Middle frontal gyrus (tissue), 1 donor: Measurements from ENCODE around the gene CLEC16A.

Experiments used
- DNase-seq: peaks from one replicate; pipeline ENCODE4 v3.0.0-alpha.2; 2015; ENCODE audit warnings: low spot score; ENCODE audit errors: extremely low spot score

The CLEC16A gene

GRCh38 chr16:11149011-11149616 lies 204.8 kb downstream of the CLEC16A start:
- DNase-seq, result no peak

DNA sequence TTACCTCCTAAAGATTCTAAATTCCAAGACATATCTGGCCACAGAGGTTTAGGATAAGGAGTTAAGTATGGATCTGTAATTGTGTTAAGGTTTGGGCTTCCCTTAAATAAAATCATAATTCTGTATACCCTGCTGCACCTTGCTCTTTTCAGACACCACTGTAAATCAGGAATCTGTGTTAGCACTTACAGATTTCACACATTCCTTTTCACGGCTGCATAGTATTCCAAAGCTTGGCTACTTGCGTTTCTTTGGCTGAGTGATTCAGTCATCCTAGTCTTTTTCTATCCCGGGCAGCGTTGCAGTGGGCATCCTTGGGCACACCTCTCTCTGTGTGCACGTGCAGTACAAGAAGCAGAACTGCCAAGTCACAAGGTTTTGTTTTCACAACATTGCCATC lies 205.8 kb downstream of the CLEC16A start:
- no peak for DNase-seq

GRCh38 chr16:11151156-11151884 lies 207.0 kb downstream of the CLEC16A start:
- no peak for DNase-seq

DNA sequence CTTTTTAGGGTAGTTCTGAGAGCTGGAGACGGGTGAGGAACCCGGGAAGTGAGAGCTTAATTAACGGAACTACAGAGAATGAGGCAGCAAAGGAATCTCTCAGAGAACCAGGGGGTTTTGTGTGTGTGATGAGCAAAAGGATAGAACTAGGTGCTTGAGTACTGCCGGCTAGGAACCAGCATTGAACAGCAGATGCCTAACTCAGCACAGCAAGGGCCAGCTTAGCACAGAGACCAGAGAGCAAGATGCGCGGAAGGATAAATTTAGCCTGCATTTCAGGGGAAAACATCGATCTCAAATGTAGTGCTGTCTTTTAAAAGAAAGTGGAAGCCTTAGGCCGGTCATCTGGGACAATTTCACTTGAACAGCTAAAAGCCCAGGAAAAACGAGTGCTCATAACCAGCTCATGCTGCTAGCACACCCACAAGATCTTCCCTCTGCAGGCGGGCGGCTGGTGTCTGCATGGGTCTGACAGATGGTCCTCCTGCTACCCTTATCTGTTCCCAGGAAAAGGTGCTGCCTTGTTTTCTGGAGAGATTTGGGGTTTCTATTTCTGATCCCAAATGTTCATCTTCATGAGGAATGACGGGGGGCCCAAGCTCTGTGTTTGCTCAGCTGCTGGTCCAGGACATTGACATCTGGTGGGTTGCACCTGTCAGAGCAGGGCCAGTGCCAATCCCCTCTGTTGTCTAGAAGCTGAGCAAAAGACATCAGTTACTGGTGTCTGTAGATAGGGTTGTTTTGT lies 207.7 kb downstream of the CLEC16A start:
- peak; percentile 24 for DNase-seq

GRCh38 chr16:11152677-11153331 lies 208.4 kb downstream of the CLEC16A start:
- DNase-seq, result no peak

- DNase-seq, result no peak
Measured at GRCh38 chr16:11155284-11155806, 211.0 kb downstream of the CLEC16A start.

GRCh38 chr16:11156401-11156800 lies 212.0 kb downstream of the CLEC16A start:
- no peak for DNase-seq

- no peak for DNase-seq
Measured at GRCh38 chr16:11157143-11157542, 212.8 kb downstream of the CLEC16A start.

- DNase-seq, result no peak
Measured at GRCh38 chr16:11158018-11158417, 213.7 kb downstream of the CLEC16A start.

DNA sequence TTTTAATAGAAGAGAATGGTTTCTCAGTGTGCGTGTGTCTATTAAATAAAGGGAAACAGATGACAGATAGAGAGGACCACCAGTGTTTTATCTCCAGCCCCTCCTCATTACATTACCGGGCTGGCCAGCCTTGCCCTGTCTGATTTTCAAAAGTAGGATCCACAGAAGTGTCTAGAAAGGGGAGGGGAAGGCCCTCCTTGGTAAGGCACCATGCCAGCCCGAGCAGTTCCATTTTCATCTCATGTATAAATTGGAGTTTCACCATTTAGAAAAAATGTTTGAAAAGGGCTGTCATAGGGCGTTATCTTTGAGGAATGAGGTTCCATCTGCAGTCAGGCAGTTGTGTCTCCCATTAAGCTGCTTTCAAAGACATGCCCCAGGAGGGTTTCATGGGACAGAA lies 214.9 kb downstream of the CLEC16A start:
- no peak for DNase-seq

DNA sequence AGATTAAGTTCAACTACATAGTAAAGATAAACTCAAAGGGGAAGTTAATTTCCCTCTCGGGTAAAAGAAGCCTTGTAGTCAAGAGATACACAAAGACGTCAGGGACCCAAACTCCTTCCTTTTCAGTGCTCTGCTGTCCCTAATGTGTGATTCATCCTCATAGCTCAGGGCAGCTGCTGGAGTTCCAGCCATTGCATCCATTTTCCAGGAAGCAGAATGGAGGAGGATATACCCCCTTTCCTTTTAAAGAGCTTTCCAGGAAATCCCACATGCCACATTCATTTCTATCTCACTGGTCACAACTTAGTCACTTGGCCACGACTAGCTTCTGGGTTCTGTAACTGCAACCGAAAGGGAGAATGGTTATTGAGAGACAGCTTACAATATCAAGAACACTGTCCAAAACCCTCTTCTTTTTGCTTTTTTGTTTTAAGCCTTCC lies 216.3 kb downstream of the CLEC16A start:
- no peak for DNase-seq

DNA sequence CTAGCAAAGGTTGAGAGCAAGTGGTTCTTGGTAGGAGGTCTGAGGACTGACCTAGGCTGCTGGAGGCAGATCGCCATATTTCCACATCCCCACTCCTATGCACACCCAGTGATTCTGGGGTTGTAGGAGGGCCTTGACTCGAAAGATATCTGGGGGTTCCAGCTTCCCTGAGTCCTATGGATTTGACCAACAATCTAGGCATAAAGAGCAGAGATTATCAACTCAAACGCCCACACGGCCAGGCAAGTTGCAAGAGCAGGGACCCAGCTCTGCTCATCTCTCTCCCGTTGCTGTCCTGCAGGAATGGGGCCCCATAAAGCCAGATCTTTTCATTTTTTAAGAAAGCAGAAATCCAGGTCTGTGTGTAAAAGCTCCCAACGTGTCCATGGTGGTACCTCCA lies 217.1 kb downstream of the CLEC16A start:
- DNase-seq, result no peak

DNA sequence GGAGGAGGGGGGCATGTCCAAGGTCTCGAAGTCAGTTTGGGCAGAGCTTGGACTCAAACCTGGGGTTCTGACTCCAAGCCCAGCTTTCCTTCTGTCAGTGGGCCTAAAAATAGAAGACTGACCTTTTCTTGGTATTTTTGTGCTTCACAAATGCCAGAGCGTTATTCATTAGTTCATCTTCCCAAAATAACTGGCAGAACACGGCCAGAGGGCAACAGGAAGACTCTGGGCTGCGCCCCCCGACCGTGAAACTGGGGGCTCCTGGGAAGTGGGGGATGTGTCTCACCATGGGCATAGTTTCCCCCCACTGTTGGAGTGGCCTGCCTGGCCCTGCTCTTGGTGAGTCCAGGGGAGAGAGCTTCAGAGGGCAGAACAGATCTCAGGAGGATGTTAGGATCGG lies 217.6 kb downstream of the CLEC16A start:
- DNase-seq, result no peak

GRCh38 chr16:11162586-11163268 lies 218.4 kb downstream of the CLEC16A start:
- DNase-seq, result no peak

DNA sequence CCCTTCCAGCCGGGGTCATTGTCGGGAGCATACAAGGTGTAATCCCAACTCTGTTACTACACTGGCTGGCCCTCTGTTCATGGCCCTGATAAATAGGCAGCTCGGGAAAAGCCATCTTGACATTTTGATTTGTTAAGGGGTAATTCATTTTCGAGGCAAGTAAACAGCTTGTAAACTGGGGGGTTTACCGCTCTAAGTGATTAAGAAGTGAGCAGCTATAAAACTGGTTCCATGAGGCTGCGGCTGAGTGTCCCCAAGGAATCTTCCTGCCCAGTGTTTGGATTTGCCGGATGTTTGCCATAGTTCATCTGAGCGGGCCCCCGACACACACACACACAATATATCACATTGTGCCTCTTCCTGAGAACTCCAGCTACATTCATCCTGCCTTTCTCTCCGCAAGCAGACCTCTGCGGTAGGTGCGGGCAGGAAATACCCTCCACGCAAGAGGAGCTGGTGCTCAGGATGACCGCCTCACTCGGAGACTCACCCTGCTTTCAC lies 219.4 kb downstream of the CLEC16A start:
- no peak for DNase-seq

DNA sequence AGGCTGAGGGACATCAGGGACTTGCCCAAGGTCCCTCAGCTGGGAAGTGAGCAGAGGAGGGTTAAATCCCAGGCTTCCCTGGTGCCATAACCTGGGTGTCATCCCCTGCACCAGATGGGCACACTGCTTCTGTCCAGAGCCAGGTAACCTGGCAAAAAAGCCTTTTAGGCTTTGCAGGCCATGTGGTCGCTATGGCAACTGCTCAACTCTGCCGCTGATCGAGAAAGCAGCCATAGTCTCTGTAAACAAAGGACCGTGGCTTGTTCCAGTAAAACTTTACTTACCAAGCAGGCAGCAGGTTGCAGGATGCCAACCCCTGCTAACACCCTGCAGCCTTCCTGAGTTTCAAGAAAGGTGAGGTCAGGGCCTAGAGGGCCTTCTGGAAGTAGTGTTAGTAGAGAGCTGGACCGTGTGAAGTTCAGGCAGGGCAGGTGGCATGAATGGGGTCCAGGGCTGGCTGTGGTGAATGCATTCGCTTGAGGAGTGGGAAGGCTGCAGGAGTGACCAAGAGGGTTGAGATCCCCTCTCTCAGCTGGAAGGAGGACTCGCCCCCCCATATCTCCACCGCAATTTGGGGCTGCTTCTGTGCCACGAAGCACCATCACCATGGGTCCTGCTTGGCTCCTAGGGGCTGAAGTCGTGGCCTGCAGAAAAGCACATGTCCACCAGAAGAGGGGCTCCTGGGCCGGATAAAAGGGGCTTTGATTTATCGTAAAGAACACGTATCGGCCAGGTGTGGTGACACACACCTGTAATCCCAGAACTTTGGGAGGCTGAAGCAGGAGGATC lies 220.3 kb downstream of the CLEC16A start:
- no peak for DNase-seq

GRCh38 chr16:11165349-11165748 lies 221.0 kb downstream of the CLEC16A start:
- DNase-seq, result no peak

DNA sequence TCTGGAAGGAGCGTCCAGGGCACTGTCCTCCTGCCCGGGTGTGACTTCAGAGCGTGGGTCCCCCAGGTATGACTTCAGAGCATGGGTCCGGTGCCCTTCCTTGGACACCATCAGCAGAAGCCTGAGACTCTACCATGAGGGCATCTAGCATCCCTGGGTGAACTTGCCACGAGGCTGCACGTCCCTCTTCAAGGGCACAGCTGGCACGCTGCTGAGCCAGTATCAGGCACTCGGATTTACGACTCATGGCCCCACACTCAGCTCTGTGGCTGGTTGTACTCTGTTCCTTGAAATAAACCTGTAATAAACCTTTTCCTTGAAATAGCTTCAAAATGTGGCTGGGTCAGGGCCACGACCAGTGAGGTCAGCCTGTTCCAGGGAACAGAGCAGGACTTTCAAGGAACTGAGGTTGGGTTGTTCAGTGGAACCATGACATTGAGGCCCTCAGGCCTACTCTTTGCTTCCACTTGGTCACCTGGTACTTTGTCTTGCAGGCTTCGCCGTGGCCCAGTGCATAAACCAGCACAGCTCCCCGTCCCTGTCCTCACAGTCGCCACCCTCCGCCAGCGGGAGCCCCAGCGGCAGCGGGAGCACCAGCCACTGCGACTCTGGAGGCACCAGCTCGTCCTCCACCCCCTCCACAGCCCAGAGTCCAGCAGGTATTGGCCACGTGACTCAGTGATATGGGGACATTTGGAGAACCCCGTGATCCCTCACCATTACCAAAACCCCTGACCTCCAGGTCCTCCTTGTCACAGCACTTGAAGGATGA lies 221.7 kb downstream of the CLEC16A start:
- DNase-seq, result no peak

GRCh38 chr16:11167581-11167980 lies 223.2 kb downstream of the CLEC16A start:
- no peak for DNase-seq
